Osteocyte (in vitro differentiated cells): Measurements from ENCODE around the gene TAMALIN. TPM values are rescaled to one million over a fixed set of nuclear protein-coding genes. Genes with fewer than 3 reads are reported as not detected.

ENCODE experiments used
- DNase-seq: peaks from one replicate; pipeline ENCODE4 v3.0.0; 2021; ENCODE audit warnings: mixed read lengths; ENCODE audit not compliant: unreplicated experiment; ENCODE audit errors: extremely low spot score
- H3K27ac Mint-ChIP-seq: one replicate; pipeline ENCODE4 v1.8.0; 2021; ENCODE audit warnings: mild to moderate bottlenecking, mixed read lengths; ENCODE audit not compliant: unreplicated experiment
- H3K27me3 Mint-ChIP-seq: one replicate; pipeline ENCODE4 v1.8.0; 2021; ENCODE audit warnings: mixed read lengths; ENCODE audit not compliant: unreplicated experiment
- H3K36me3 Mint-ChIP-seq: one replicate; pipeline ENCODE4 v1.8.0; 2021; ENCODE audit warnings: mixed read lengths; ENCODE audit not compliant: unreplicated experiment
- H3K4me1 Mint-ChIP-seq: one replicate; pipeline ENCODE4 v1.8.0; 2021; ENCODE audit warnings: mixed read lengths; ENCODE audit not compliant: unreplicated experiment
- H3K4me3 Mint-ChIP-seq: one replicate; pipeline ENCODE4 v1.8.0; 2021; ENCODE audit warnings: mild to moderate bottlenecking, moderate library complexity, mixed read lengths; ENCODE audit not compliant: unreplicated experiment
- H3K9me3 Mint-ChIP-seq: one replicate; pipeline ENCODE4 v1.8.0; 2021; ENCODE audit warnings: mixed read lengths; ENCODE audit not compliant: unreplicated experiment
- total RNA-seq: library from RNA; stranded (reverse); gene quantifications from 2 replicates; pipeline ENCODE4 v1.2.1, GENCODE V29; 2021
- TF ChIP-seq, protein P1 (sequence below): fragments of 200-600 bp; sonication (generic); IDR thresholded peaks from 2 replicates; pipeline ENCODE4 v1.5.0; 2021; ENCODE audit warnings: antibody characterized with exemption, mild to moderate bottlenecking, moderate library complexity

TAMALIN gene
- total RNA-seq, 1 donor from 2014 or later = 25.5 TPM

DNA sequence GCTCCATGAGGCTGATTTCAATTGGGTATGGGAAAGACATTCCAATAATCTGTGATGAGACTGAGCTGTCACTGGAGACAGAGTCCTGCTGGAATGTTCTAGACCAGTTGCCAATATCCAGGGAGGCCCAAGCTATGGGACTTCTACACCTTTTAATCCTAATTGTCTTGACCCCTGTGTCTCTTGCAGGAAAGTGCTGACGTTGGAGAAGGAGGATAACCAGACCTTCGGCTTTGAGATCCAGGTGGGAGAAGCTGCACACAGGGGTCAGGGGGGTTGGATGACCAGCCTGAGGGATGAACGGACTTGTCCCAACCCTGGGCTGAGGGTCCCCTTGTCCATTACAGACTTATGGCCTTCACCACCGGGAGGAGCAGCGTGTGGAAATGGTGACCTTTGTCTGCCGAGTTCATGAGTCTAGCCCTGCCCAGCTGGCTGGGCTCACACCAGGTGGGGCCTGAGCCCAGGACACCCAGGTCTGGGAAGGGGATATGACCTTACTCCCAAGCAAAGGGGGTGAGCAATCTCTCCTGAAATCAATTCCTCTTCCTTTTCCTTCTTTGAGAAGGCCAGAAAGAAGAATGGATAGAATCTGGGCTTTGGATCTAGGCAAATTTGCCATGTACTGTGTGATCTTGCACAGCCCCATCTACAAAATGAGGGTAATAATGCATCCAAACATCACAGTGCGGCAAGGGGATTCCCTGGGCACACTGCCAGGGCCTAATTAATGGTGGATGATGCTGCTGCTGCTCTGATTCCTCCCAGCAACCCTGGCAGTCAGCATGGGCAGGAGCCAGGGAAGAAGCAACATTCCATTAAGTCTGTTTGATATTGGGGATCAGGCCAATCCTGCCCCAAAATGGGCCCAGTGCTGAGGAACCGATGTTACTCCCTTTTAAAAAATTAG, 4.2 kb downstream of the TAMALIN start:
- peak overlapping the region; percentile 89 for H3K27ac Mint-ChIP-seq
- no peaks in the 10 kb centered on the region for H3K27me3 Mint-ChIP-seq
- H3K36me3 Mint-ChIP-seq = peaks cover 2% of the 10 kb centered on the region
- DNase-seq = no peak
- H3K4me1 Mint-ChIP-seq = peaks cover 36% of the 10 kb centered on the region
- H3K4me3 Mint-ChIP-seq = peak overlapping the region; percentile 35
- TF ChIP-seq, protein P1, sequence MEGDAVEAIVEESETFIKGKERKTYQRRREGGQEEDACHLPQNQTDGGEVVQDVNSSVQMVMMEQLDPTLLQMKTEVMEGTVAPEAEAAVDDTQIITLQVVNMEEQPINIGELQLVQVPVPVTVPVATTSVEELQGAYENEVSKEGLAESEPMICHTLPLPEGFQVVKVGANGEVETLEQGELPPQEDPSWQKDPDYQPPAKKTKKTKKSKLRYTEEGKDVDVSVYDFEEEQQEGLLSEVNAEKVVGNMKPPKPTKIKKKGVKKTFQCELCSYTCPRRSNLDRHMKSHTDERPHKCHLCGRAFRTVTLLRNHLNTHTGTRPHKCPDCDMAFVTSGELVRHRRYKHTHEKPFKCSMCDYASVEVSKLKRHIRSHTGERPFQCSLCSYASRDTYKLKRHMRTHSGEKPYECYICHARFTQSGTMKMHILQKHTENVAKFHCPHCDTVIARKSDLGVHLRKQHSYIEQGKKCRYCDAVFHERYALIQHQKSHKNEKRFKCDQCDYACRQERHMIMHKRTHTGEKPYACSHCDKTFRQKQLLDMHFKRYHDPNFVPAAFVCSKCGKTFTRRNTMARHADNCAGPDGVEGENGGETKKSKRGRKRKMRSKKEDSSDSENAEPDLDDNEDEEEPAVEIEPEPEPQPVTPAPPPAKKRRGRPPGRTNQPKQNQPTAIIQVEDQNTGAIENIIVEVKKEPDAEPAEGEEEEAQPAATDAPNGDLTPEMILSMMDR = no peak
- no peaks in the 10 kb centered on the region for H3K9me3 Mint-ChIP-seq

DNA sequence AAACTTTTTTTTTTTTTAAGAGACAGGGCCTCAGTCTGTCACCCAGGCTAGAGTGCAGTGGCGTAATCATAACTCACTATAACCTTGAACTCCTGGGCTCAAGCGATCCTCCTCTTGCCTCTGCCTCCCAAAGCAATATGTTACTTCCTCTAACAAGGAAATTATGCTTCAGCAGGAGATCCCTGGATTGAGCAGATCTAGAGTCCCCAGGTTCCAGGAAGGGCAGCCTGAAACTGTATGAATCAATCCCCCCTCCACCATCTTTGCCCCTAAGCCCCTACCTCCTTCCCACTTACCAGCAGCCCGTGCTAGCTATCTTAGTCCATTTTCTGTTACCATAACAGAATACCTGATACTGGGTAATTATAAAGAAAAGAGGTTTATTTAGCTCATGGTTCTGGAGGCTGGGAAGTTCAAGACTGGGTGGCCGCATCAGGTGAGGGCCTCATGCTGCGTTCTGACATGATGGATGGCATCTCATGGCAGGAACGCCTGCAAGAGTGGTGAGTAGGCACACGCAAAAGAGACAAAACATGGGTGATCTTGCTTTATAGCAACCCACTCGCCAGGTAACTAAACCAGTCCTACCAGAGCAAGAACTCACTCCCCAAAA, 5.0 kb downstream of the TAMALIN start:
- no peak for DNase-seq
- Mint-ChIP-seq H3K9me3 (no peaks in the 10 kb centered on the region), H3K27ac (no peak overlapping the region), H3K4me1 (peaks cover 33% of the 10 kb centered on the region), H3K27me3 (no peaks in the 10 kb centered on the region), H3K36me3 (peaks cover 2% of the 10 kb centered on the region), H3K4me3 (no peak overlapping the region)
- TF ChIP-seq, protein P1 = no peak

DNA sequence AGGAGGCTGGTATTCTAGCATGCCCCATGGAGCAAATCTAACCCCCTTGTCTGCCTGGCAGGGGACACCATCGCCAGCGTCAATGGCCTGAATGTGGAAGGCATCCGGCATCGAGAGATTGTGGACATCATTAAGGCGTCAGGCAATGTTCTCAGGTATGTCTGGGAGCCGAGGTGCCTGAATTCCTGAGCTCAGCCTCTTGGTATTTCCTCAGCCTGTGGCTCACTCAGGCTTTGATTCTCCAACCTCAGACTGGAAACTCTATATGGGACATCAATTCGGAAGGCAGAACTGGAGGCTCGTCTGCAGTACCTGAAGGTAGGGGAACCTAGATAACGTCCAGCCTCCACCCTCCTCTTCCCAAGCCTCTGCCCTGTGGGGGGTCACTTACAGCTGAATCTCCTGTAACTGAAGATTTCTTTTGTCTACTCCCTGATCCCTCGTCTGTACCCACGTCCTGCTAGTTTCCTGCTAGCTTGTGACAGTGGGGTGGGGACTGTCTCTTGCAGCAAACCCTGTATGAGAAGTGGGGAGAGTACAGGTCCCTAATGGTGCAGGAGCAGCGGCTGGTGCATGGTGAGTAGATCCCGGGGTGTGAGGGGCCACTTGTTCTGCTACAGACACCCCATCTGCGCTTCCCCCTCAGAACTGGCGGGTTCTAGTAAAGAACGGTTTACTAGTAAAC, 7.0 kb downstream of the TAMALIN start:
- Mint-ChIP-seq H3K4me1 (peaks cover 21% of the 10 kb centered on the region), H3K27ac (no peak overlapping the region), H3K4me3 (no peak overlapping the region), H3K9me3 (no peaks in the 10 kb centered on the region), H3K27me3 (no peaks in the 10 kb centered on the region), H3K36me3 (peaks cover 2% of the 10 kb centered on the region)
- DNase-seq = no peak
- TF ChIP-seq, protein P1 = no peak

DNA sequence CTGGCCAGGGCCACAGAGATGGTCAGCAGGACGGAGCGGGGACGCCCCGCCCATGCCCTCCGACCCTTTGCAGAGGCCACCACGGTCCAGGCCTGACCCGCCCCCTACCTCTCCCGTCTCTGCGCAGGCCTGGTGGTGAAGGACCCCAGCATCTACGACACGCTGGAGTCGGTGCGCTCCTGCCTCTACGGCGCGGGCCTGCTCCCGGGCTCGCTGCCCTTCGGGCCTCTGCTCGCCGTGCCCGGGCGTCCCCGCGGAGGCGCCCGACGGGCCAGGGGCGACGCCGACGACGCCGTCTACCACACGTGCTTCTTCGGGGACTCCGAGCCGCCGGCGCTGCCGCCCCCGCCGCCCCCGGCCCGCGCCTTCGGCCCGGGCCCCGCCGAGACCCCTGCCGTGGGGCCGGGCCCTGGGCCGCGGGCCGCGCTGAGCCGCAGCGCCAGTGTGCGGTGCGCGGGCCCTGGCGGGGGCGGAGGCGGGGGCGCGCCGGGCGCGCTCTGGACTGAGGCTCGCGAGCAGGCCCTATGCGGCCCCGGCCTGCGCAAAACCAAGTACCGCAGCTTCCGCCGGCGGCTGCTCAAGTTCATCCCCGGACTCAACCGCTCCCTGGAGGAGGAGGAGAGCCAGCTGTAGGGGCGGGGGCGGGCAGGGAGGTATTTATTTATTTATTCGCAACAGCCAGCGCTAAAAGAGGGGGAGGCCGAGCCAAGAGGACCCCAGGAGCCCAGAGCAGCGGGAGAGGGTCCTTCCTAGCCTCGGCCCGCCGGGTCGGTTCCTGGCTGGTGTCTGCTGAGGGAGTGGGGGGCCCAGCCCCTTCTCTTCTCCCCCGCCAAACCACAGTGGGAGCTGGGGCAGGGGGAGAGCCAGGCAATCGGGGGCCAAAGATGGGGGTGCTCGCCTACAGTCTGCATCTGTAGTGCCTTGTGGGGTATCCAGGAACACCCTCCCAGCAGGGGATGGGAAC, 8.1 kb downstream of the TAMALIN start:
- DNase-seq = no peak
- H3K9me3 Mint-ChIP-seq = no peaks in the 10 kb centered on the region
- no peak overlapping the region for H3K27ac Mint-ChIP-seq
- H3K4me1 Mint-ChIP-seq = peaks cover 12% of the 10 kb centered on the region
- H3K4me3 Mint-ChIP-seq = no peak overlapping the region
- H3K27me3 Mint-ChIP-seq = no peaks in the 10 kb centered on the region
- peaks cover 2% of the 10 kb centered on the region for H3K36me3 Mint-ChIP-seq
- TF ChIP-seq, protein P1 = no peak
